HPDE6-E6E7 (cell line): ENCODE data around the gene APBA2.

Experiments
- DNase-seq: peaks from one replicate; pipeline ENCODE4 v3.0.0; 2011; ENCODE audit warnings: missing footprints; ENCODE audit errors: extremely low spot score

The APBA2 gene

DNA sequence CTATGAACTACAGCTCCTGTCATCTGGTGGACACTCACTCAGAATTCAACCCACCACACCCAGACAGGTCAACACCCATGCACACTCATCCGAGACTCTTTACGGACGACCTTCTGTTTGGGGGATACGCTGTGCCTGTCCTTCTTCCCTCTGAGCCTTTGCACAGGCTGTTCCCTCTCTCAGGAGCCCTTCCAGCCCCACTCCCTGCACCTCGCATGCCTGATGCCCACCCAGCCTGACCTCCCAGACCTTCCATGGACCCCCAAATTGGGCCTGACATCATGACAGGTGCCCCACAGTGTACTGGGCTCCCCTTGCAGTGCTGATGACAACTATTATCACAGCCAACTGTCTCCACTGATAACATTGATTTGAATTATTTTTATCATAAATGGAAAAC lies 248.0 kb downstream of the APBA2 start:
- DNase-seq: no peak

DNA sequence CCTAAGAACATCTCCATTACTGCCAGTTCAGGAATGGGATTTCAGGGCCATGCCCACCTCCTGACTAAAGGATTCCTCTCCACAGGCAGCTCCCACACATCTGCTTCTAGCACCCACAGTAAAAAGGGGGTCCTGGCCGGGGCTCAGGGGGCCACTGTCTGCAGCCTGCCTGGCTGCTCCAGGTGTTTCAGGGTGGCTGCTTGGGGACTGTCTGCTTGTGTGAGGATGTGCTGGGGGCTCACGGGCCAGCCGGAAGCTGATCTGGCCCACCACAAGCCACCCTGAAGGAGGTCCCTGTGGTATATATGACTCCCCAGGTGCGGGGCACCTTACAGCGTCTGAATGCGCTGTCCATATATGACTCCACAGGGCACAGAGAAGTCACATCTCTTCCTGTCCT lies 248.5 kb downstream of the APBA2 start:
- no peak for DNase-seq

DNA sequence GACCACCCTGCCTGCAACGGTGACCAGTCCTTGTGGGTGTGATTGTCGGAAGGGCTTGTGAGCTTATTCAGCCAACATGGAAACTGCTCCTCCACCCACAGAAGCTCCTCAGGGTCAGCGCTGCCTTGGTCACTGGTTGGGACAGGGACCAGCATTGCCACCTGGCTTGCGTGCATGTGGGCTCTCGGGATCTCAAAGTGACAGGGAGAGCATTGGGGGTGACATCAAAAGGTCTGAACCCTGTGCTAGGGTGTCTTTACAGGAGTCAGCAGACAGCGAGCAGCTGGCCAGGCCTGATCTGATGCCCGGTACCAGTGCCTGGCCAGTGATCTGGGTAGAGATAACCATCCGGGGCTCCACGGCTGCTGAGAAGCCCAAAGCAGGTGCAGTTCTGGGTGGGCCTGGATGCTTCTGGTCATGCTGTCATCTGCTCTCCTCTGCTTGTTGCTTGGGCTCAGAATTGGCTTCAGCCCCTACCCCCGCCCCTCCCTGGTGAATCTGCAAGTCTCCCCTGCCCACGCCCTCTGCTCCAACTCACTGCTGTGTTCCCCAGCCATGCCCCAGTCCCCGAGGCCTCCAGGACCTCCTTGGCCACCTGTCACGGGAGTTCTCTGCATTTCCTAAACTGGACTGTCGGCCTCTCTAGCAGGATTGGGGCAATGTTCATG lies 249.0 kb downstream of the APBA2 start:
- DNase-seq: no peak

DNA sequence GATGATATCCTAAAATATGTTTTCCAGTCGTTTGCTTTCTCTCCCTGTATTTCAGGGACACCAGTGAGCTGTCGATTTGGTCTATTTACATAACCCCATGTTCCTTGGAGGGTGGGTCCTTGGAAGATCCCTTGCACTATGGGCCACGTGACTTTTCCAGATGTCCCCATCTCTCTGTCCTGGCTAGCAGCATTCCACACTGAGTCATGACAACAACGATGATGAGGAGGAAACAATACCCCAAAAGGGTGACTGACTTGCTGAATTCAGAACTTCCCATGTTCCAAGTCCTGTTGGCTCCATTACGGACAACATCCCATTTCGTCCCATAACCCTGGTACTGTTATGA lies 249.5 kb downstream of the APBA2 start:
- no peak for DNase-seq

- DNase-seq: no peak
Measured at GRCh38 chr15:29135702-29136646, 250.2 kb downstream of the APBA2 start.

DNA sequence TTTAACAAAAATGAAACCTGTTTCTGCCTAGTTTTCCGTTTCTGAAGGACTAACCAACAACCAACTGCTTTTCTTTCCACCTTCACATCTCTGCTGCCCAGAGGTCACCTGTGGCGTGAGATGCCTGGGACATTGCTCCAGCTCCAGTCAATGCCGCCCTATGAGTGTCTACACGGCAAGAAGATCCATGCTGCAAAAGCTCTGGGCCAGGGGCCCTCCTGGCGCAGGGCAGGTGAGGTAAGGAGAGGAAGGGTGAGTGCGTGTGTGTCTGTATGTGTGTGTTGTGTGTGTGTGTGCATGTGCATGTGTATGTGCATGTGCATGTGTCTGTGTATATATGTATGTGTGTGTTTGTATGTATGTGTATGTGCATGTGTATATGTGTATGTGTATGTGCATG lies 252.5 kb downstream of the APBA2 start:
- DNase-seq: no peak

- no peak for DNase-seq
Measured at GRCh38 chr15:29139072-29139471, 253.3 kb downstream of the APBA2 start.

DNA sequence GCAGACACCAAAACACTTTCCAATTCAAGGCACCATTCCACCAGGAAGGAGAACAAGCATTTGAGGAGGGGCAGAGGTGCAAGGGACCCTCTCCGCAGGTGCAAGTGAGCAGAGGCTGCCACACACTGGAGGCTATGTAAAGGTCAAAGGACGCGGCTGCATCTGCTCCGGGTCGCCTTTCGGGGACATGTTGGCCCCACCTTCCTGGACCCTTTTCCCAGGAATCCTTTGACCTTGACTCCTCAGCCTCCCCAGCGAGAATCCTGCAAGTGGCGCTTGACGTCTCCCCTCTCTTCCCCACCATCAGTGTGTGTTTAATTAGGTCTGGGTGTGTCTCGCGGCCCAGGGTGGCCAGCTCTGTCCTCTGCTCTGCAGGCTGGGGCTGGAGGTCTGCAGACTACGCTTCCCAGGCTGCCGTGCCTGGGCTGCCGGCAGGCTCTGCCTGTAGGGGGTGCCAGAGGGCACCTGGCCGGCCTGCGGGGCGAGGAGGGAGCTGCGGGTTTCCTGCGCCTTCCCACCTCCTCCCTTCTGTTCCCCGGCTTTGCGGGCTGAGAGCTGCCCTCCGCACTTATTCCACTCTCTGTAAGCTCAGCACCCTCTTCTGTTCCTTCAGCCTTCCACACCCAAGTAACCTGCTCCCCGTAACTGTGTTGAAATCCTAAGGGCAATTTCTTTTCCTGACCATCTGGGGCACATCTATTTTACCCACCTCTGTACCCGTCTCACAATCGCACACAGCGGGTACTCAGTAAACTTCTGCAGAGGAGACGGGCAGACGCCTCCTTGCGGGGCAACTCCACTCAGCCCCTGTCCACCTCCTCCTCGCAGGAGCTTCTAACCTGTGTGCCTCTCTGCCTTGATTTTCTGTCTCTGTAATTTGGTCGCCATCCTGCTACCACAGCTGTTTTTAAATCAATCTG lies 254.0 kb downstream of the APBA2 start:
- DNase-seq: peak; percentile 35

DNA sequence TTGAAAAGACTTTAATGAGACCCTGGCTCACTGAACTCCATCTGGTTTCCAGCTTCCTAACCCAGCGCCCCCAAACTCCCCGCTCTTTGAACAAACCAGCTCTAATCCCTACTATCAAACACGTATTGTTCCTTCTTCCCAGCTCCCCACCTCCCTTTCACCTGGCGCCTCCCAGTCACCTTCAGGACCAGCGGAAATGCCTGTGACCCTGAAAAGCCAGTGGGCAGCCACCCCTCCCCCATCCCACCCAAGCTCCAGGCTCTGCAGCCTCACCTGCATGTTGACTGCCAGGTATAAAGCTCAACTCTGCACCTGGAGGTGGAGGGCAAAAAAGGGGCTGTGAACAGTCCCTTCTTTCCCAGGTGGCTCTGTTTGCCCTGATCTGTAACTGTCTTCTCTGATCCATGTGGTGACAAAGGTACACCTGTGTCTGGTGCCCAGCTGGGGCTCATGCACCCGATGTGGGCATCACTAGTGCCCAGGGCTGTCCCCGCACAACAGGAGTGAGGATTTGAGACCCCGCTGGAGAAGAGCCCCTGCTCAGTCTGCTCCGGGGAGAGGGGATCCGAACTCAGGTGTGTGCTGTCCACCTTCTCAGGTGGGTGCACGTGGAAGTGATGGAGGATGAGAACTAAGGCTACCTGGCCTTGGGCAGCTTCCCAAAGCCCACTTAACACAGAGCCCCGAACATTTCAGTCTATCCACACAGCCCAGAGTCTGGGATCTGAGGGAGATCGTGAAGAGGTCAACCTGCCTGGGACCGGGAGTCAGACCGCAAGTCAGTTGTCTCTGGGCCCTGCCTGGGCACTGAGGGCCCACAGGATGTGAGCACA lies 254.9 kb downstream of the APBA2 start:
- no peak for DNase-seq

DNA sequence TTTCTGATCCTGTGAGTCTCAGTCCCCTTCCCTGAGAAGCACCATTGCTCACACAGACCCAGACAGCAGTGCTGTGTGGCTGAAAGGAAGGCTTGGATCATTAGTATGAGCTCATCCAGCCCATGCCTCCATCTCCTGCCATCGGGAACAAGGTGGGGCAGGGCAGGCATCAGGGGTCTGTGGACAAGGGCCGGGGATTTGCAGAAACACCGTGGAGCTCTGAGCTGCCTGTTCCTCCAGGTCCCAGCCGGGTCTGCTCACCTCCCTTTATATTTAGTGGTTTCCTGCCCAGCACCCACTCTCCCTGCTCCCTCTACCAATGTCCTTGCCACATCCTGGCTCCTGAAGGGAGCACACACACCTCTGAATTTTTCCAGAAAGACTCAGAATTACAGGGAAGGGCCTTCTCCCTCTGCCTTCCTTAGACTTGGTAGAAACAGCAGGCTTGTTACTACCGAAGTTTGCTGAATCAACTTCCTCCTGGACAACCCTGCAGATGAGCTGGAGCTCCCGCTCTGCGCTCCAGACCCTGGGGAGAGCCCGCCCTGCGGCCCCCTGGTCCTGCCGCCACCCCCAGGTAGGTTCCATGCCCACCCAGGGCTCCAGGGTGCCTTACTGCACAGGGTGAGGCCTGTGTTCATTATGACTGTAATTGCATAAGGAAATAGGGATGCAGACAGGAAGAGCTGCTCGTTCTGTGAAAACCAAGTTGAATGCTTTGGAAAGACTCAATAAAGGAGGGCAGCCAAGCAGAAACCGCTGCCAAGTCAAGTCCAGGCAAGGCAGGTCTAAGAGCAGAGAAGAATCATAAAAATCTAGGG lies 255.7 kb downstream of the APBA2 start:
- no peak for DNase-seq

DNA sequence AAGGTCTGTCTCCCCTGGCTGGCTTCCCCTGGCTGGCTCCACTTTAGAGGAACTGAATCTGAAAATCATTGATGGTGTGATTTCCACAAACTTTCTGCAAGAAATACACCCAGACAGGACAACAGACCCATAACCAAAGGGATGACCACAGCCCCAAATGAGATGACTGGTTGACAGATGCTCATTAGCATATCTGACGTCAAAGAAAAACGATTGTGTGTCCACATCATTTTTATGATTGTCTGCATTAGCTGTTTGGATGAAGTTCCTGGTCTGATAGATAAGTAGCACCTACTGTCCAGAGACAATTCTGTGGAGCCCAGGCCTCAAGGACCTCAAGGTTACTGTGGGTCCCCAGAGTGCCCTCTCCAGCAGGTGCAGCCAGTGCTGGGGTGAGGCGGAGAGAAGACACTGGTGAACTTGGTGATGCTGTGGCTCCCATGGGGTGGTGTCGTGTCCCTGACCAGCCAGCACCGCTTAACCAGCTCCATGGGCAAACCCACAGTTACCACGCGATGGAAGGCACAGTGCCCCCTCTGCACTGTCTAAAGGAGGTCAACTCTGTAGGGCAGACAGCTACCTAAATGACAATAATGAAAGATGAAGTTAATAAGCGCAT lies 256.5 kb downstream of the APBA2 start:
- no peak for DNase-seq

DNA sequence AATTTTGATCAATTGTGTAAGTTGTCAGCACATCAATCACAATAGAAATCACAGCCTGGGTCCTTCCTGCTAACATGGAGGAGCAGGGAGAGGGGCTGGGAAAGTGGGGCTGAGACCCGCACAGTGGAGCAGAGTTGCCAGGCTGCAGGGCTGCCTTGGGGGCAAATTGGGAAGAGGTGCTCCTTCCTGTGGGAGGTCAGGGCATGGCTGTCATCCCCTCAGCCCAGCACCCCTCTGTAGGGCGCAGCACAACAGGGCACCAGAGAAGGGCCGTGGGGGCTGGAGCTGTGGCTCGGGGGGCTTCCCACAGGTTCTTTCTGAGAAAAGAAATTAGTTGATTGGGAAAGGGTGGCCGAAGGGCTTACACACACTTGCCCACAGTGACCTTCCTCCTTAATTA lies 257.5 kb downstream of the APBA2 start:
- no peak for DNase-seq

DNA sequence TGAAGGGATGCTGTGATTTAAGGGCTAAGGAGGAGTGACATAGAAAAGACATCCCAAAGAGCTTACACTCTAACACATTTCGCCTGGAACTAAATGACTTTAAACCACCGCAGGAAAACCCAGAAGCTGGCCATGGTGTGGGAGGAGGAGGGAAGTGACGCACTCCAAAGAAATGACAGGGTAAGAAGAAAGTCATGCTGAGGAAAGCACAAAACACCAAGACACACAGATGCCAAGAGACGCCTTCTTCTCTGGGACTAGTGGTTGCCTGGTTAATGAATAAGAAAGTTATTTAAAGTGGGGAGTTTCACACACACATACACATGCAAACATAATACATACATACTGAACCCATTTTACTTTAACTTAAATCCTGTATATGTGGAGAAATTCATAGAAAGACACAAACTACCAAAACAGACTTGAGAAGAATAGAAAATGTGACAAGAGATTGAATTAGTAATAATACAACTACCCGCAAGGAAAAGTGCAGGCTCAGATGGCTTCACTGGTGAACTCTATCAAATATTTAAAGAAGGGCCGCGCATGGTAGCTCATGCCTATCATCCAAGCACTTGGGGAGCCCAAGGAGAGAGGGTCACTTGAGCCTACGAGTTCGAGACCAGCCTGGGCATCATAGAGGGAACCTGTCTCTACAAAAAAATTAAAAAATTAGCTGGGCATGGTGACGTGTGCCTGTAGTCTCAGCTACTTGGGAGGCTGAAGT lies 258.3 kb downstream of the APBA2 start:
- no peak for DNase-seq

- DNase-seq: no peak
Measured at GRCh38 chr15:29149738-29150075, 263.9 kb downstream of the APBA2 start.

- no peak for DNase-seq
Measured at GRCh38 chr15:29150515-29151483, 265.0 kb downstream of the APBA2 start.

DNA sequence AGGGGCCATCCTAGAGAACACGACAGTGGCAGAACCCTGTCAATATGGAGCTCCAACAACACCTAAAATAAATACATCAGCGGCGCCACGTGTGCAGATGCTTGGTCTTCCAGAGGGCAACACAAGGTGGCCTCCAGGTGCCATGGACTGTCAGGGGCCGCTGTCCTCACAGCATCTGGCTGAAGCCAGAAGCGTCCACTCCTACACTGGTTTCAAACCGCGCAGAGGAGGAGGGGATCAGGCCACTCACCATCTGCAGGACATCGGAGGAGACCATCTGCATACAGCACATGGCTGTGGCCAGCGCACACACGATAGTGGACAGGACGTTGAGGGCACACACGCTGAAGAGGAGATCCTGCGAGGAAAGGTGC lies 265.7 kb downstream of the APBA2 start:
- no peak for DNase-seq

DNA sequence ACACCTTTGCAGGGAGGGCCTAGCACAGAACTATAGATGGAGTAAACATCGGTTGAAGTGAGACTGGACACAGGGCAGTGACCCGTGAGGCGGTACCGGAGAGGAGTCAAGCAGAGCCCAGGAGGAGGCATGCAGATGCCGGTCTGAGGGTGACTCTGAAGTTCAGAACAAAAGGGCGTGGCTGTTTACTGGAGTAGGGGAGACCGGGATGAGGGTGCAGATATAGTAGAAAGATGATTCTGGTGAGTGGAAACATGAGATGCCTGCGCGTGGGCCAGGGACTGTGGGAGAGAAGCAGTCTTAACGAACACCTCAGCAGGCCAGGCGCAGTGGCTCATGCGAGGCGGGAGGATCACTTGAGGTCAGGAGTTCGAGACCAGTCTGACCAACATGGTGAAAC lies 270.7 kb downstream of the APBA2 start:
- no peak for DNase-seq

- no peak for DNase-seq
Measured at GRCh38 chr15:29159771-29160455, 274.1 kb downstream of the APBA2 start.
